Stimulated activated CD8-positive, alpha-beta memory T cell treated with anti-CD3 and anti-CD28 coated beads, Interleukin-15, amount 100 ng/mL, for 4 hours (primary cell): ENCODE data around the gene IFNG.

Source experiments
- DNase-seq, 2 donors: peaks; one replicate each; pipeline ENCODE4 v3.0.0-alpha.2; 2020; ENCODE audit warnings: low read depth in 2 of 2

Gene IFNG

GRCh38 chr12:68115281-68115680 is 44.3 kb downstream of the IFNG start:
- DNase-seq, result no peak

- DNase-seq, result no peak
These were observed 44.9 kb downstream of the IFNG start for GRCh38 chr12:68114606-68115005.

- no peak for DNase-seq
These were observed 45.9 kb downstream of the IFNG start for GRCh38 chr12:68113644-68114043.

GRCh38 chr12:68111995-68112394 is 47.5 kb downstream of the IFNG start:
- no peak for DNase-seq

GRCh38 chr12:68109444-68110217 is 49.9 kb downstream of the IFNG start:
- DNase-seq, result no peak

GRCh38 chr12:68109001-68109400 is 50.5 kb downstream of the IFNG start:
- no peak for DNase-seq

GRCh38 chr12:68106660-68107059 is 52.9 kb downstream of the IFNG start:
- DNase-seq, result no peak

- no peak for DNase-seq
These were observed 53.4 kb downstream of the IFNG start for GRCh38 chr12:68106160-68106559.
